NCI-H345 treated with DMSO at 0.1 percent for 48 hours (cell line): Measurements from ENCODE around the gene DNAJC27.

Source experiments
- DNase-seq: peaks from one replicate; lab custom pipeline; 2025; ENCODE audit not compliant: unreplicated experiment; lab: John Stamatoyannopoulos, UW

Gene DNAJC27

DNA sequence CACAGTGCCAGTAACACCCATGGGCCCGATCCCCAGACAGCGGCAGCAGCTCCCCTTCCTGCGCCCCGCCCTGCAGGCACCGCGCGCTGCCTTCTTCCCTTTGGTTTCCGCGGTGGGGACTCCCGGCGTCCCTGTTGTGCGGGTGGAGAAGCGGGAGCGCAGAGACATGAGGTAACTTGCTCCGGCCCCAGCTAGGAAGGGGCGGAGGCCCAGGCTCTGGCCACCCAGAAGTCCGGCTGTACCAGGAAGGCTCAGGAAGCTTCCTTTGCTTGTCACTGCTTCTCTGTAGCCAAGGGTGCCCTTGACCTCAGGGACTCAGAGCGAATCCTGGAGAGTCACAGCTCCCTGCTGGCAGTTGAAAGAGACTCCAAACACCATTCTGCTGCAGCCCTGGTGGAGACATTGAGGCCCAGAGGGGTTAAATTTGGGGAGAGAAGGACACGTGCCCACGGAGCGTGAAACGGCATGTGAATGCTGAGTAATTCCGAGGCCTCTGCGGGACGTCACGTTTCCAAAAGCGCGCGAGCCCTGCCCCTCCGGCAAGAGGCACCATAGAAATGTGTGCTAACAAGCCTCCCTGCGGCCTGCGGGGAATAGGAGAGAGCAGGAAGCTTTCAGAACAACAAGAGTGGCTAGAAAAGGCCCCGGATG, 45.0 kb downstream of the DNAJC27 start:
- DNase-seq, result no peak

DNA sequence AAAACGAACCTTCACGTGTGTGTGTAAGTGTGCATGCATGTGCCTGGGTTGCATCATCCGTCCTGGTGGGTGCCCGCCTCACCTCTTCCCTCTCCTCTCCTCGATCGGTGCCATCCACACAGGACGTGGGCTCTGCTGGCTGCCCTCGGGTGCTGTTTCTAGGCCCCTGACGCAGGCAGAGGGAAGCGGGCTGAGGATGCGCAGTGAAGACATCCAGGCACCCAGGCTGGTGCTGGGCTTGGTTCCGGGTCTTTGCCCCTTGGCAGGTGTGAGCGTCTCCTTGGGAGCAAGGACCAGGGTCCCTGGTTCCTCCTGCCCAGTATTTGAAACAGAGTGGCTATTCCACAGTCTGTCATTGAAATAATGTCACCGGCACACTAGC, 45.5 kb downstream of the DNAJC27 start:
- DNase-seq, result no peak

DNA sequence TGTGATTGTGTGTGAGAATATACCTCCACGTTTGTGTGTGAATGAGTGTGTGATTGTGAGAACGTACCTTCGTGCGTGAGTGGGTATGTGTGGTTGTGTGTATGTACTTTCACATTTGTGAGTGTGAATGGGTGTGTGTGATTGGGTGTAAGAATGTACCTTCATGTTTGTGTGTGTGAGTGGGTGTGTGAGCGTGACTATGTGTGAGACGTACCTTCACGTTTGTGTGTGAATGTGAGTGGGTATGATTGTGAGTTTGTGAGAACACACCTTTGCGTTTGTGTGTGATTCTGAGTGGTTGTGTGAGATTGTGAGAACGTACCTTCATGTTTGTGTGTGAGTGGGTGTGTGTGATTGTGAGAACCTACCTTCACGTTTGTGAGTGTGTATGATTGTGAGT, 45.9 kb downstream of the DNAJC27 start:
- no peak for DNase-seq

DNA sequence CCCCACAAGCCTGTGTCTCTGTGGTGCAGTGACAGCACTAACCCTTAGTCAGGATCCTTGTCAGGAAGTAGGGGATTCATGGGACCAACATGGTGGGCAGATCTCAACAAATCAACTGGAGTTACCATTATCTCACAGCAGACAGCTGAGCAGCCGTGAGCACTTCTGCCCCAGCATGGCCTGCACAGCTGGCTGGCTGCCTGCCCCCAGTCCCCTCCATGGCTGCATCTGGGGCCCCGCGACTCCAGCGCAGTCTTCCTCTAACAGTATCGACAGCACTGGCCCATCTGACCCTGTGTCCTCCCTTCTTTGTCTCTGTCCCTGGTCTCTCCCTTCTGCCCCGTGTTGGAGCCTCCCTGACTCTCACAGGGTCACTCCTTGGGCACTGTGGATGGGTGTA, 47.0 kb downstream of the DNAJC27 start:
- DNase-seq, result no peak

DNA sequence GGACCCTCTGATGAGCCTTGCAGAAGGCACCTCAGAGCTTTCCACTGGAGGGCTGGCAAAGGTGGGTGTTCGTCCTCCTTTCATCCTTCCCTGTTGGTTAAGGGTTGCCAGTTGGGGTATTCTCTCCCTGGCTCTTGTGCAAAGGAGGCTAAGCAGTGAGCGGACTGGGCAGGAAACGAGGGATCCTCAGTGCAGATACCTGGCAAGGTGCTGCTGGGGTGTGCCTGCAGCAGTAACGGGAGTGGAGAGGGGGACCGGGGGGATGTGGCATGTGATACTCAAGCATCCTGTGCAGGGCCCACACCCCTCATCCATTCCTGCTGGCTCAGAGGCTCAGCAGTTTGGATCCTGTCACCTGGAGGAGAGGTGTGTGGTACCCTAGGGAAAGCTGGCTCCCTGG, 47.5 kb downstream of the DNAJC27 start:
- DNase-seq, result no peak

DNA sequence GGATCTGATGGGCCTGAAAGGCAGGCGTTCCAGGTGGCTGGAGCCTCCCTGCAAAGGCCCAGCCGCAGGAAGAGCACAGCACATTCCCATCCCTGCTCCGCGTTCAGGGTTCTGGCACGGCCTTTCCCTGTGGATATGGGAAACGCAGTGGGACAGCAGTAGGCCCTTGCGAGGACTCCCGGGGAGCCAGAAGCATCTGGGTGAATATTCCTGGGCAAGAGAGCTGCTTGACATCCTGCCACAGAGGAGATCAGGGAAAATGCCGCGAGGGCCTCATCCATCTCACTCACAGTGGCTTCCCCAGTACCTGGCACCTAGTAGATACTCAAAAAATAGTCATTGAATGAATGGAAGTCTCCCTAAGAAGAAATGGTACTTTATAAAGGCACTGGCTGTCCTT, 48.6 kb downstream of the DNAJC27 start:
- no peak for DNase-seq

DNA sequence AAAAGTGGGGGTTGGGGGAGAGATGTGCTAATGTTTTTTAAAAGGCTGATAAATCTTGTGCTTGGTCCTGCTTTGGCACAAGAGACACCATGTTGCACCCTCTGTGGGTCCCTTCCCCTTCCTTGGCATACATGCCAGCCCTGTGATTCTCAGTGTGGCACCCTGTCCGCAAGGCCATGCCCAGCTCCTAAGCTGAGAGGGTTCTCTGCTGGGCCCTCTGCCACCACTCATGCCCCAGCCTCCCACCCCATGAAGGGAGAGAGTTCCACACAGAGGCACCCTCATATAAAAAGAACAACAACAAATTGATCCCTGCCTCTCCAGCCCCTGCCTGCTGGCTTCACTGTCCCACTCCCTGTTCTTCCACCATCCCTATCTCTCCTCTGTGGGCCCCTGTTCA, 49.2 kb downstream of the DNAJC27 start:
- DNase-seq, result no peak

DNA sequence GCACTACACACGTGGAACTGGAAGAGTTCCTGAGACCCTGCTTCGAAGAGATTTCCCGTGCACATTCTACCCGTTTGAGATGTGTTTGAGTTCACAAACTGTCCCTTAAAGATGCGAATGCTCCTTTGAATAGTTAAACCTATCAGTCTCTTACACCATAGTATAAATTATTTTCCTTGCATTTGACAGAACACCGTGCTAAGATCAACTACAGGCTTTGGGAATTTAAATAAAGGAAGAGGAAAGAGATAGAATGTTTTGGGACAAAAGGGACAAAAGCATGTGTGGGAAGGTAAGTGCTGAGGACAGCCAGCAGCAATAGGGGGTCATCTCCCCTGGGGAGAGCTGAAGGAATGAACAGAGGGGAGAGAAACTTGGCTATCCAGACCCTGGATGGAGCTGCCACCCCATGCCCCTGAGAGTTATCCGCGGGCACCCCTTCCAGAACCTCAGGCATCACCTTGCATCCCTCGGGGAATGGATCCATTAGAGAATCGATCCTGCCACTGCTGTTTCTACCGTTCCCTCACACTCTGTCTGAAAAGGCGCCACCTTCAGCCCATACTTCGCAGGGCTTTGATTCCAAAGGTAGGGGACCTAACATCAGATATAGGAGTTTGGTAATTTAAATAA, 50.8 kb downstream of the DNAJC27 start:
- DNase-seq, result peak; percentile 22

DNA sequence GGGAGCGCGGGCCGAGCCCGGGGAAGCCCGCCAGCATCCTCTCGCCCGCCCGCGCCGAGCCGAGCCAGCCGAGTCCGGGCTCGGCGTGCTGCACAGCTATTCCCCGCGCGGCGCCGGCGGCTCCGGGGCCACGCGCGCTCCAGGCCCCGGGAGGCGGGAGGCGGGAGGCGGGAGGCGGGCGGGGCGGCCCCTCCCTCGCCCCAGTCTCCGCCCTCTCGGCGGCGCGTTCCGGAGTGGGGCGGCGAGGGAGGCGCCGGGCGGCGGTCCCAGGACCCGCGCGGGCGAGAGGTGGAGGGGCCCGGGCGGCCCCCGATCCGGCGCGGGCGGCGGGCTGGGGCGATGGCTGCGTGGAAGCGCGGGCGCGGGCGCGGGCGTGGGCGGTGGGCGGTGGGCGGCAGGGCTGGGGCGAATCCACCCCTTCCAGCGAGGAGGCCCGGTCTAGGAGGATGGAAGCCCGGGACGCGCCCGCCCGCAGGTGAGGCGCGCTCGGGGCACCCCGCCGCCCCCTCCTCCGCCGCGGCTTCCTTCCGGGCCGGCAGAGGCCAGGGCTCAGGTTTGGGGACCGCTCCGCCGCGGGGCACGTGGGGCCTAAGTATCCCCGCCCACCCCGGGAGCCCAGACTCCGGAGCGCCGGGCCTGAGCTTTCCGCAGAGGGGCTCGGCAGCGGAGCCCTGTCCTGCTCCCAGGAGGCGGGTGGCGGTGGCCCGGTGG, 51.5 kb downstream of the DNAJC27 start, which contains the start of gene ADCY3:
Gene ADCY3, minus strand, starts transcription at position 140 of the 711 bp plus-strand sequence. CDS start 1,250 bp downstream, outside the sequence.
- DNase-seq, result no peak

DNA sequence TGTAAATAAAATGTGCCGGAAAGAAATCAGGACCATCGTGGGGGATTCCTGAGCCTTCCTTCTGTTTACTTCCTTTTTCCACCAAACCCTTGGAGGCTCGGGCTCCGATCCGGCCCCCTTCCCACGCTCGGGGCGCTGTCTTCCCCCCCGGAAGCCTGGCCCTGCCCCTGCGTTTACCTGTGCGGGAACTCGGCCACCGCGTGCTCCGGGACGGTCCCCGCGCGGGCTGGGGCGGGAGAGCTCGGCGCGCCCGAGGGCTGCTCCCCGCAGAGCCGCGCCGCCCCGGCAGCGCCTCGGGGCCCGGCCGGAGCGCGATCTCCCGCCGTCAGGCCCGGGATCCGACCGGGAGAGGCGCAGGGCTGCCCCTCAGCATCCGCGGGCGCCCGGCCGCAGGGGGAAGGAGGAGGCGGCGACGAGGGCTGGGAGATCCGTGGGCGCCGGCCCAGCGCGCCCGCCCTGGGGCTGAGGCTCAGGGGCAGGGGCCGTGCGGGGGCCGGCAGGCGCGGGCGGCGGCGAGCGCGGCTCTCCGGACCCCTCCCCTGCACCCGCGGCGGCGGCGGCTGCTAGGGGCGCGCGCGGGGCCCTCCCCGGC, 52.2 kb downstream of the DNAJC27 start:
- DNase-seq, result no peak

DNA sequence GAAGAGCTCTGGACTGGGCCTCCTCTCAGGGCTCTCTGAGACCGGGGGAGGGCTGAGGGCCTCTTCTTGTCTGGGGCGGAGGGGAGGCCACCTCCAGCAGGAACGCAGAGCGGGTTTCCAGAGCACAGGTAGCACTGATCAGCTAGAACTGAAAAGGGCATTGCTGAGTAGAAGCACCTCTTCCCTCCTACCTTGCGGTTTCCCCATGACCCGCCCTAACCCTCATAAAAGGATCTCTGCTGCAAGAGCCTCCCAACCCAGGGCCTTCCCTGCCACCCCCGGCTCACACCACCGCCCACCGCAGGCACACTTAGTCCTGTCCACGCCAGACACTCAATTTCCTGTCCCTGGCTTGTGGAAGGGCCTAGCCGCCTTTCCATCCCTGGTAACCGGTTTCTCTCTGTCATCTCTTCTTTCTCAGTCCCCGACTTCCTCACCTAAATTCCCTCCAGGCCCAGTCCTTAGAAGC, 52.7 kb downstream of the DNAJC27 start:
- no peak for DNase-seq

DNA sequence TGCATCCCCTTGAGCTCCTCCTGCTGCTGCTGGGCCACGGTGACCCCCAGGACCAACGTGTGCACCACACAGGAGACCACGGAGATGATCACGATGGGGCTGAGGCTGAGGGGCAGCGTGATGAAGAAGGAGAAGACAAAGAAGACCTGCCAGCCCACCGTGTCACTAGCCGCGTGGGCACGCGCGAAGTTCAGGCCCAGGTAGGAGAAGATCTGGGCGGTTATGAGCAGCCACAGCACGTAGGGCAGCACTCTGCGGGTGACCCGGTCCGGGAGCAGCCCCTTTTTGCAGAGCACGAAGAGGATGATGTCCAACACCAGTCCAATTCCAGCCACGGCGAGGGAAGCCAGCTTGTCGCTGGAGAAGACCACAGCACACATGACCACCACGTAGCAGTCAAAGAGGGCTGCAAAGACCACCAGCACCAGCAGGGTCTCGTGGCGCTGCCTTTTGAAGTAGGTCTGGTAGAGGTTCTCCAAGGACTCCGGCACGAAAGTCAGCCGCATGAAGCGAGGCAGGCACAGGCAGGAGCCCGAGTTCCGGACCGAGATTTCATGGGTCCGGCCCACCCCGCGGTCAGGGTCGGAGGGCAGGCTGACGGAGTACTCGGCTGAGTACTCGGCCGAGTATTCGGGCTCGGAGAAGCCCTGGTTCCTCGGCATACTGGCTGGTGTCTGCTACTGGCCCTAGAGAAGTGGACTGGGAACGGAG, 53.3 kb downstream of the DNAJC27 start:
- DNase-seq, result no peak

DNA sequence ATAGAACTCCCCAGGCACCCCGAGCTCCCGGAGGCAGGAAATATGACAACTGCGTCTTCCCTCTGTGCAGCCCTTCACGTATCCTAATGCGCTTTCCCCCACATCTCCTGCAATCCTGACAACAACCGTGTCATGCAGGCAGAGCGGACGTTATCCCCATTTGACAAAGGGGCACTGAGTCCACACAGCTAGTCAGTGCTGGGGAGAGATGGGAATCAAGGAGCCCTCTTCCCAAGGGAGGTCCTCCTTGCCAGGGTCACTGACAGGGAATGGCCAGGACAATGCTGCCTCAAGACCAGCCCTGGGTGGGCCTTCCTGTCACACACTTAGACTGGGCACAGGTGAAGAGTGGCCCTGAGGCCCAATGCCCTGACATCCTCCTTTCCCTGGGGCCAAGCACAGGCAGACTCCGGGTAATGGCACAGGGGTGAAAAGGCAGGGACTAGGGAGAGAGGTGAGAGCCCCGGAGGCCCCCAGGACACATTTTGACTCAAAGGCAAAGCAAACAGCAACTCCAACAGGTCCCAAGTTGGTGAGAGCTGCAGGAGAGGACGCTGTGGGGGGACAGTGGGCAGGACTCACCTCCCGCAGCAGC, 53.9 kb downstream of the DNAJC27 start:
- DNase-seq, result no peak

DNA sequence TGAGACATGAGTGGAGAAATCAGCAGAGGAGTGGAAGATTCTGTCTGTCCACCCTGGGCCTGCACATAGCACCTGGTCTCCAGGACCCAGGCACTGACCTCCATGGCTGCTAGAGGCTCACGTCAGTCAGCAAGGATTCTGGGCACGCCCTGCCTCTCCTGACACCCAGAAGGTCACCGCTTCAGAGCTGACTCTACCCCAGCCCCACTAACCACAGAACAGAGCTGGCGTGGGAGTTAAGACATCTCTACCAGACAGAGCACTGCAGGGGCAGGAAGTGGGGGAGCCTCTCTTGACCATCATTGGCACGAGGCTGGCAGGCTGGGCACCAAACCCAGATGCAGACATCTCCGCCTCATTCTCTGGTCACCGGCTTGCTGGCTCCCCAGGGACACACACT, 54.7 kb downstream of the DNAJC27 start:
- no peak for DNase-seq

DNA sequence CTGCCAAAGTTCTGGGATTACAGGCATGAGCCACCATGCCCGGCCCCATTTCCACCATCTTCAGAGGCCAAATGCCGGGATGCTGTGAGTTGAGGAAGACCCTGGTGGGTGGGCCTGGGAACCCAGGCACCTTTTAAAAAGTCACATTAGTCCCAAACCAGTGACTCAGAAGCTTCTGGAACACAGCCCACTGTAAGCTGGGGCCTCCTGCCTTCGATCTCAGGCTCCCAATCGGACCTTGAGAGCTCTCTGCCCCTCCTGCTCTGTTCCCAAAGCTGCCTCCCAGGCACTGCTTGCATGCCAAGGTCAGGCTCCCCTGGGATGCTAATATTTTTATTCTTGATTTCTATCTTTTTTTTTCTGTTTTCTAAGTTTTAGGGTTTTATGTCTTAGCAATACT, 56.0 kb downstream of the DNAJC27 start:
- no peak for DNase-seq

DNA sequence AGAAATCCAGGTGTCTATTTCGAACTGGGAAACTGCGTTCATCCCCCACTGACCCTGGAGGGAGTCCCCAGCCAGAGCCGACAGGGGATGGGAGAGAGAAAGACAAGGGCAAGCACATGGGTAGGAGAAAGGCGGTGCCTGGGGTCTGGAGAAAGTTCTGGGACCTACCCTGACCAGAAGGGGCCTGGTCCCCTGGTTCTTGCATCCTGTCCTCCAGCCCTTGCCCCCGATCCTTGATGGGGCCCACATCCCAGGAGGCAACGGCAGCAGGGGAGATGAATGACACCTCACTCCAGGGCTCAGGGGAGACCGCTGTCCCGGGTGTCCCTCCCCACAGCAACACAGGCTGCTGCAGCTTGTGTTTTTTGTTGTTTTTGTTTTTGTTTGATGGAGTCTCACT, 56.6 kb downstream of the DNAJC27 start:
- DNase-seq, result no peak

DNA sequence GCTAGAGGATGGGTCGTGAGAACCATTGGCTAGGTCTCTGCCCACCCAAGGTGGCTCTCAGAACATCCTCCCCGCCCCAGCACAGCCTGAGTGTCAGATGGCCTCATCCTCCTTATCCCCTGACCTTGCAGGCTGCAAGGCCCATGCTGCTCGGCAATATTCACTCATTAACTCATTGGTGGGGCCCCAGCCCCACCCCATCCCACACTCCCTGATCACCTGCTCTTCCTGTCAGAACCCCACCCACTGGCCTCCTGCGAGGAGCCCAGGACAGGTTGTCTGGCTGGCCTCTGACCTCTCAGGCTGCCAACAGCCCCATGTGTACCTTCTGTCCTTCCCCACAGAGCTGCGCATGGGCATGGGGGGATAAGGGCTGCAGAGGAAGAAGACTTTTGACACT, 57.0 kb downstream of the DNAJC27 start:
- no peak for DNase-seq

DNA sequence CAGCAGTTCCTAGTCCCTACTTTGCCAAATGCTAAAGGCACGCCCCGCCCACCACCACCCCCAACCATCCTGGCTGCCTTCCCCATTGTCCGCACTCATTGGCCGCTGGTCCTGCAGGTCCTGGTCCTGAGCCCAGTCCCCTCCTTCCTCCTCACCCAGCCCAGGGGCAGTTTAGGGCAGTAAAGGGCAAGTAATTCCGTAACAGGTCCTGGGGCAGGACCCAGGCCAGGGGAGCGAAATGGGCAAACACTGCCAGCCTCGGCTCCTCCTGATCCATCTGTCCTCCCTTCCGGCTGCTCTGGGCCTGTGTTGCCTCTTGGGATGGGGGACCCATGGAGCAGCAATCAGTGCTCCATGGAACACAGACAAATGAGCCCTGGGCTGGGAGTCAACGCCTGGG, 57.8 kb downstream of the DNAJC27 start:
- DNase-seq, result no peak

DNA sequence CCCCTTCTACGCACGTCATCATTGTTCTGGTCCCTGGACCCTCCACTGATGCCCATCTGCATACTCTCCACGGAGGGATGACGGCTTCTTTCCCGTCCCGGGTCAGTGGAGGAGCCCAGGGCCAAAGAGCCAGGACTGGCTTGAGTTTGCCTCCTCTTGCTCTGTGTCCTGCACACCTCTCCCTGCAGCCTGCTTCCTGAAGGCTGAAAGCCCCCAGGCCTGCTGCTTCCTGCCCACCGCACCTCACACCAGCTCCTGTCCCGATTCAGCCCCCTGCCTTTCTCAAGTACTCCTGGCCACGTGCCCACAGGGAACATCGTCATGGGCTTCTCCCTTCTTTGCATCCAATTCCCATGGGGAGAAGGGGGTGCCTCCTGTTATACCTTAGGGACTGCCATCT, 58.8 kb downstream of the DNAJC27 start:
- DNase-seq, result no peak

DNA sequence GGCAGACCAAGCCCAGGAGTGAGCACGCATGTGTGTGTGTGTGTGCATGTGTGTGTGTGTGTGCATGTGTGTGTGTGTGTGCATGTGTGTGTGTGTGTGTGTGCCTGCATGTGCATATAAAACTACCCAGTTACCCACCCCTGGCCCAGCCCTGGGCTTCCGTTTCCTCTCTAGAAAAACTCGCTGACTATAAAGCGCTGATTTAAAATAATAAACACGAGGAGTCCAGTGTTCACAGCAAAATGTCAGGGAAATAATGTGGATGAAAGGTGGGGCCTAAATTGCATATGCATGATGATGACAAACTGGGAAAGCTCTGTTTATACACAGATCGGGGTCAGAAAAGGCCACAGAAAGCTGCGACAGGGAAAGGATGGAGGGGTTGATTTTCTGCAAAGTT, 59.2 kb downstream of the DNAJC27 start:
- no peak for DNase-seq

DNA sequence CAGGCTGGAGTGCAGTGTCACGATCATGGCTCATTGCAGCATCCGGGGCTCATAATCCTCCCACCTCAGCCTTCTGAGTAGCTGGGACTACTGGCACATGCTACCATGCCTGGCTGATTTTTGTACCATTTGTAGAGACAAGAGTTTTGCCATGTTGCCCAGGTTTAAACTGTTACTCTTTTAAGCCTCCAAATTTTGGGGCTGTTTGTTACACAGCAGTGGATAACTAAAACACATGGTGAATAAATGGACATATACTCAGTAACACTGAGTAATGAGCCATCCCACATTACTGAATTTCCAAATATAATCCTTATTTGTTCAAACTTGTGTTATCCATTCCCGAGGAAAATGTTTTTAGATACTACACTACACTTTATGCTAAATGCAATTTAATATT, 61.5 kb downstream of the DNAJC27 start:
- no peak for DNase-seq
